NCI-H2107 treated with DMSO at 0.1 percent for 48 hours (cell line): Measurements from ENCODE around the gene BICRA.
"Not testable (repeated sequence)": the region's sequence is repeated elsewhere in the genome, so short reads cannot be mapped to it uniquely, and the experiment has no call there.

ENCODE experiments used
- DNase-seq: peaks from one replicate; lab custom pipeline; 2025; ENCODE audit not compliant: unreplicated experiment; lab: John Stamatoyannopoulos, UW

Gene BICRA

DNA sequence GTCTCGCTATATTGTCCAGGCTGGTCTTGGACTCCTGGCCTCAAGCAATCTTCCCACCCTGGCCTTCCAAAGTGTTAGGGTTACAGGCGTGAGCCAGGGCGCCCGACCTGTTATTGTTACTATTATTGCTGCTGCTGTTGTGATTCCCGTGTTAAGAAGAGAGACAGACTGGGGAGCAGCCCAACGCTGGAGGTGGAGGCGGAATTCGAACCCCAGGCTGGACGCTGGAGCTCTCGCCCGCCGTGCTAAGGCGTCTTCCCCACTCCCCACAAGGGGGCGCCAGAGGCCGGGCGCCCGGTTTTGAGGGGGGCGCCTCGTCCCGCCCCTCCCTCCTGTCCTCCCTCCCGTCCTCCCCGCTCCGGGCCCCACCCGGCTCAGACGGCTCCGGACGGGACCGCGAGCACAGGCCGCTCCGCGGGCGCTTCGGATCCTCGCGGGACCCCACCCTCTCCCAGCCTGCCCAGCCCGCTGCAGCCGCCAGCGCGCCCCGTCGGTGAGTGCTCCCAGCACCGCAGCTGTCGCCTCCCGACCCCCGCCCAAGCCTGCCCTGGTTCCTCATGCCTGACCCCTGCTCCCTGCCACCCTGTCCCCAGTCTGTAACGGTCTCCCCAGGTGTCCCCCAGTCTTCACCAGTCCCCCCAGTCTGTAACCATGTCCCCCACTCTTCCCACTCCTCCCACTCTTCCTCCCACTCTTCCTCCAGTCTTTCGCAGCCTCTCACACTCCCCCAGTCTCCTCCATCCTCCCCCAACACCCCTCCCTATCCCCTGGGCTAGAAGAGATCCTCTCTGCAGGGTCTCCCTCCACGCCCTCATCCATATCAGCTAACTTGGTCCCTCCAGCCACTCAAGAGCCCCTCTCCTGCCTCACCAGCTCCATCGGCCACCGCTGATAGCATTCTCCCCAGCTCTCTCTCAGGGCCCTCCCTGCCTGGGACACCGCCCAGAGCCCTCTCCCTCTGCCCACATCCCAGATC, 104.4 kb downstream of the BICRA start, which contains the start of gene EHD2:
Gene EHD2, plus strand, starts transcription at position 377 of the 976 bp plus-strand sequence. CDS start 3,191 bp downstream, outside the sequence.
- no peak for DNase-seq

DNA sequence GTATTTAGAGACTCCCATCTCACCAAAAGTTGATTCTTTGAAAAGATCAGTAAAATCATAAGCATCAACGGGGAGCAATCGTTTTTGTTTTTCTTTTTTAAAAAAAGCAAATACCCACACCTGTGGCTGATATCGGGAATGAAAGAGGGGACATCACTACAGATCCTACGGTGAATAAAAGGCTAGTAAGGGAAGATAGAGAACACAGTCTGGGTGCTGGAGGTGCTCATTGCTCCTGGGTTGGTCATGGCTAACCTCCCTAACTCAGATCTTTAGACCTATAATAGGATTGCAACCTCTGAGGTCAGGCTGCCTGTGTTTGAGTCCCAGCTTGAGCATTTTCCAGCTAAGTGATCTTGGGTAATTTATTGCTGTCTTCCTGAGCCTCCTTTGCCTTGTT, 105.4 kb downstream of the BICRA start:
- no peak for DNase-seq

DNA sequence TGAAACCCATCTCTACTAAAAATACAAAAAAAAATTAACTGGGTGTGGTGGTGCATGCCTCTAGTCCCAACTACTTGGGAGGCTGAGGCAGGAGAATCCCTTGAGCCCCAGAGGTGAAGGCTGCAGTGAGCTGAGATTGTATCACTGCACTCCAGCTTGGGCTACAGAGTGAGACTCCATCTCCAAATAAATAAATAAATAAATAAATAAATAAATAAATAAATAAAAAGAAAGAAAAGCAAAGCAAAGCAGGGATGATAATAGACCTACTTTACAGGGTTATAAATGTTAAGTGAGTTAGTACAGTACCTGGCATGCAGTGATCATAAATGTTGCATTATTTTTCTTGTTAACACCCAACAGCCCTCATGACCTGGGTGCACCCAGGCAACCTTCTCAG, 105.9 kb downstream of the BICRA start:
- DNase-seq, result not testable (repeated sequence)

DNA sequence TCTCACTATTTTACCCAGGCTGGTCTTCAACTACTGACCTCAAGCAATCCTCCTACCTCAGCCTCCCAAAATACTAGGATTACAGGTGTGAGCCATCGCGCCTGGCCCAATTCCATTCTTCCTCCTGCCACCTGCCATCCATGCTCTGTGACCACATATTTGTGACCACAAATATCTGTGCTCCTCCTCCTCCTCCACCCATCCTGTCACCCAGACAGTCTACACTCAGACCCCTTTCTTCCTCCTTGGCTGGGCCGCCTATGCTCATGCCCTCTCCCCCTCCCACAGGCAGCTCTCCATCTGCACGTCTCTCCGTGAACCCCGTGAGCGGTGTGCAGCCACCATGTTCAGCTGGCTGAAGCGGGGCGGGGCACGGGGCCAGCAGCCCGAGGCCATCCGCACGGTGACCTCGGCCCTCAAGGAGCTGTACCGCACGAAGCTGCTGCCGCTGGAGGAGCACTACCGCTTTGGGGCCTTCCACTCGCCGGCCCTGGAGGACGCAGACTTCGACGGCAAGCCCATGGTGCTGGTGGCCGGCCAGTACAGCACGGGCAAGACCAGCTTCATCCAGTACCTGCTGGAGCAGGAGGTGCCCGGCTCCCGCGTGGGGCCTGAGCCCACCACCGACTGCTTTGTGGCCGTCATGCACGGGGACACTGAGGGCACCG, 107.5 kb downstream of the BICRA start:
- DNase-seq, result no peak

DNA sequence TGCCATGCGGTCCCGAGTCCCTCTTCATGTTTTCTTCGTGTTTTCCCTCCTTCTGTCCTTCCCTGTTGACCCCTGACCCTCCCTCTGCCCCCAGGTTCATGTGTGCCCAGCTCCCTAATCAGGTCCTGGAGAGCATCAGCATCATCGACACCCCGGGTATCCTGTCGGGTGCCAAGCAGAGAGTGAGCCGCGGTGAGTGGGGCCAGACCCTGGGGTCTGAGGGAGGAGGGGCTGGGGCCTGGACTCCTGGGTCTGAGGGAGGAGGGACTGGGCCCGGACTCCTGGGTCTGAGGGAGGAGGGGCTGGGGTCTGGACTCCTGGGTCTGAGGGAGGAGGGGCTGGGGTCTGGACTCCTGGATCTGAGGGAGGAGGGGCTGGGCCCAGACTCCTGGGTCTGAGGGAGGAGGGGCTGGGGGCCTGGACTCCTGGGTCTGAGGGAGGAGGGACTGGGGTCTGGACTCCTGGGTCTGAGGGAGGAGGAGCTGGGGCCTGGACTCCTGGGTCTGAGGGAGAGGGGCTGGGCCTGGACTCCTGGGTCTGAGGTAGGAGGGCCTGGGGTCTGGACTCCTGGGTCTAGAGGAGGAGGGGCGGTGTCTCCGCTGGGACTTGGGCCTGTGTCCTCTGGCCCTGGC, 109.6 kb downstream of the BICRA start:
- not testable (repeated sequence) for DNase-seq

DNA sequence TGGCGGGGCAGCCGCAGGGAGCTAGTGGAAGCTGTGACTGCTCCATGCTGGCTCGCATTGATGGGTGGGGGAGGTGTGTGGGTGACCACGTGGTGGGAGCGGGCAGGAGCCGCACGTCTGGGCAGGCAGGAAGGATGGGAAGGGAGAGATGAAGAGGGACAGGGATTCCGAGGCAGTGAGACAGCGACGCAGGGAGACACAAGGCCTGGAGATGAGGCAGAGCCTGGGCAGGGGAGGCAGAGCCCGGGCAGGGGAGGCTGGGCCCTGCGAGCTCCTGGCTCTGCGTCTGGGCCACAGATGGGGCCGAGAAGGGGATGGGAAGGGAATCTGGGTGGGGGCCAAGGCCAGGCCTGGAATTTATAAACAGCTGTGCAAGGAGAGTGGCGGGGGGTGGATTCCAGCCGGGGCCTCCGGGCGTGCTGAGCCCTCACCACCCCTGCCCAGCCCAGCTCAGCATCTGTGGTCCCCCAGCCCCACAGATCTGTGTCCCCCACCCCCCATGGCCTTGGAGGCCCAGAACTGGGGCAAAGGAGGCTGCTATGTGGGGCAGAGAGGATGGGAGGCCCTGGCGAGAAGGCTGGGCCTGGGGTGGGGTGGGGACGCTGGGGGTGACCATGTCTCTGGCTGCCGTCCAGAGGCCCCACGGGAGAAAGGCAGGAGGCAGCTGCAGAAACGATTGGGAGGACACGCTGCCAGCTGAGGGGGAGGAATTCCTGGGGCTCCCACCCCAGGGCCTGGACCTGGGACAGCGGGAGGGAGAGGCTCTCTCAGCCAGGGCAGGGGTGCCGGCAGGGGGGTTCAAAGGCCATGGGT, 110.3 kb downstream of the BICRA start:
- DNase-seq, result no peak

DNA sequence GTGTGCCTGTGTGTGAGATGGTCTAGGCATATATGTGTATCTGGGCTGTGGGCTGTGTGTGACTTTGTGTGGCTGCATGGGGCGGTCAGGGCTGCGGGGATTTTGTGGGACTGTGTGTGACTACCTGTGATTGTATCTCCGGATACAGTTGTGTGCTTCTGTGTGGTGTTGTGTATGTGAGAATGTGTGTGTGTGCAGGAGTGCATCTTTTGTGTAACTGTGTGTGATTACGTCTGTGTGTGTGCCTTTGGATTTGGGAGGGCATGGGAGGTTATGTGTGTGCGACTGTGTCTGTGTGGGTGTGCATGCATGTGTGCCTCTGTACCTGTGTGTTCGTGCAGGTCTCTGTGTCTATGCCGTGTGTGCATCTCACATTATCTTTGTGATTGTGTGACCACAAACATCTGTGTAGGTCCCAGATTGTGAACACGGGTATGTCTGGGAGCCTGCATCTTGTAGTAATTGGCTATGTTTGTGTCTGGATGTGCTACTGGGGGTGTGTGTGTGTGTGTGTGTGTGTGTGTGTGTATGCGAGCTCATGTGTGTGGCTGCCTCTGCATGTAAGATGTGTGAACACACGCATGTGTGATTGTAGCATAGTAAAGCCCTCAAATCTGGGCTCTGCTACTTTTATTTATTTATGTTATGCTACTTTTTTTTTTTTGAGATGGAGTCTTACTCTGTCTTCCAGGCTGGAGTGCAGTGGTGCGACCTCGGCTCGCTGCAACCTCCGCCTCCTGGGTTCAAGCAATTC, 111.9 kb downstream of the BICRA start:
- no peak for DNase-seq

DNA sequence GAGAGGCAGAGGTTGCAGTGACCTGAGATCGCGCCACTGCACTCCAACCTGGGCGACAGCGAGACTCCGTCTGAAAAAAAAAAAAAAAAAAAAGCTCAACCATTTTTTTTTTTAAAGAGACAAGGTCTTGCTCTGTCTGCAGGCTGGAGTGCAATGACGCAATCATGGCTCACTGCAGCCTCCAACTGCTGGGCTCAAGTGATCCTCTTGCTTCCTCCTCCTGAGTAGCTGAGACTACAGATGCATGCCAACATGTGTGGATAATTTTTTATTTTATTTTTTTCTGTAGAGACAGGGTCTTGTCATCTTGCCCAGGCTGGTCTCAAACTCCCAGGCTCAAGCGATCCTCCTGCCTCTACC, 114.6 kb downstream of the BICRA start:
- DNase-seq, result peak; percentile 8

DNA sequence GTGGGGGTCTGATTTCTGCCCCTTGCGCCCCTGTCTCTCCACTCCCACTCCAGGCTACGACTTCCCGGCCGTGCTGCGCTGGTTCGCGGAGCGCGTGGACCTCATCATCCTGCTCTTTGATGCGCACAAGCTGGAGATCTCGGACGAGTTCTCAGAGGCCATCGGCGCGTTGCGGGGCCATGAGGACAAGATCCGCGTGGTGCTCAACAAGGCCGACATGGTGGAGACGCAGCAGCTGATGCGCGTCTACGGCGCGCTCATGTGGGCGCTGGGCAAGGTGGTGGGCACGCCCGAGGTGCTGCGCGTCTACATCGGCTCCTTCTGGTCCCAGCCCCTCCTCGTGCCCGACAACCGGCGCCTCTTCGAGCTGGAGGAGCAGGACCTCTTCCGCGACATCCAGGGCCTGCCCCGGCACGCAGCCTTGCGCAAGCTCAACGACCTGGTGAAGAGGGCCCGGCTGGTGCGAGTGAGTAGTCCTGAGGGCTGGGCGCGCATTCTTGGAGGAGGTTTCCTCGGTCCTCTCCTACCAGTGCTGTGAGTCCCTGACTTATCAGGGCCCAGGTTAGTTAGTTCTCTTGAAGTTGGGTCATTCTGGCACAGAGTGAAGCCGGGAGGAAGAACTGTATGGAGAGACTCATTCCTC, 116.9 kb downstream of the BICRA start:
- DNase-seq, result no peak

DNA sequence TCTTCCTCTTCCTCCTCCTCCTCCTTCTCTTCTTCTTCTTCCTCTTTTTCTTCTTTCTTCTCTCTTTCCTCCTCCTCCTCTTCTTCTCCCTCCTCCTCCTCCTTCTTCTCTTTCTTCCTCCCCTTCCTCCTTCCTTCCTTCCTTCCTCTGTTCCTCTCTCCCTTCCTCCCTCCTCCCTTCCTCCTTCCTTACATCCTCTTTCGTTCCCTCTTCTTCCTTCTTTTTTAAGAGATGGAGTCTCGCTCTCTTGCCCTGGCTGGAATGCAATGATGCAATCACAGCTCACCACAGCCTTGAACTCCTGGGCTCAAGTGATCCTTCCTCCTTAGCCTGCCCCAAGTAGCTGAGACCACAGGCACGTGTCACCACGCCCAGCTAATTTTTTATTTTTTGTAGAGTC, 117.5 kb downstream of the BICRA start:
- DNase-seq, result no peak

DNA sequence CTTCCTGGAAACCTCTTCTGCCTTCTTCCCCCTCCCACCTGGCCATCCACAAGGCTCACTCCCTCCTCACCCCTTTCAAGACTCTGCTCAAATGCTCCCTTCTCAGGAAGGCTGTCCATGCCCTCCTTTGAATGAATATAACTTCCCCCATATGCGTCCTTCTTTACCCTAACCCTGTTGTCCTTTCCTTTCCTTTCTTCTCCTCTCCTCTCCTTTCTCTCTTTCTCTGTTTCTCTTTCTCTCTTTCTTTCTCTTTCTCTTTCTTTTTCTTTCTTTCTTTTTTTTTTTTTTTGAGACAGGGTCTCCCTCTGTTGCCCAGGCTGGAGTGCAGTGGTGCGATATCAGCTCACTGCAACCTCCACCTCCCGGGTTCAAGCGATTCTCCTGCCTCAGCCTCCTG, 119.4 kb downstream of the BICRA start:
- not testable (repeated sequence) for DNase-seq

DNA sequence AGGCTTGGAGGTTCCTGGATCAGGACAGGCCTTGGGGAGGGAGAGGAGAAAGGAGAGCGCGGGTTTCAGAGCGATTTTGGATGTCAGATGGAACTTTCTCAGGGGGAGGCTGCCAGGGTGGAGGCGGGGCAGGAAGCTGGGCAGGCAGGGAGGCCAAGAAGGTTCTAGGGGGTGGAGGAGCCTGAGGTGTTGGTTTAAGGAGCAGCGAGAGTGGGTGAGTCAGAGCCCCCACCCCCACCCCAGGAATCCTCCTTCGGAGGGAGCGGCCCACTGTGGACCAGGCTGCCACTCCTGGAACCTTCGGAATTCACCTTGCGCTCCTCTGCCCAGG, 120.5 kb downstream of the BICRA start:
- DNase-seq, result no peak

DNA sequence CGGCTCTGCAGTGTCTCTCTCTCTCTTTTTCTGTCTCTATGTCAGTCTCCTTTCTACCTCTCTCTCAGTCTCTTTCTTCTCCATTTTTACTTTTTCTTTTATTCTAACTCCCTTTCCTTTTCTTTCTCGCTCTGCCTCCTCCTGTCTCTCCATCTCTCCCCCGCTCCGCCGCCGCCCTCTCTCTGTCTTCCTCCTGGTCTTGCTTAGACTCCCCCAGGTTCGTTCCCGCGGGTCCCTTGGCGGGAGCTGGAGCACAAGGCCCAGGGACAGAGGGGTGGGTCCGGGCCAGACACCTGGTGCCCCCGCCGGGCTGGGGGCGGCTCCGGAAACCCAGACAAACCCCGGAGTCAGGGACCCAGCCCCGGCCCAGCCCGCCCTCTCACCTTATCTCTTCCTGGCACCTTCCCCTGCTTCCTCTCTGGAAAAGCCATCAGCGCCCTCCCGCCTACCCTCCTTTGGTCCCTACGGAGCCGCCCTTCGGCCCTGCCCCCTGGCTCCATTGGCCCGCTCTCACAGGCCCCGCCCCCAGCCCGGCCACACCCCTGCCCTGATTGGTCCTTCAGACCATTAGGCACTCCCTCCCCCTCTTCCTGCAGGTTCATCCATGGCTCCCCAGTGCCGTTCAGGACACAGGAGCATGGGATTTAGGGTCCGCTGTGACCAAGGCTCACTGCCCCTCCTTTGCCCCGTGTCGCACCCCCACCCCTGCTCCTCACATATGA, 121.0 kb downstream of the BICRA start:
- no peak for DNase-seq

DNA sequence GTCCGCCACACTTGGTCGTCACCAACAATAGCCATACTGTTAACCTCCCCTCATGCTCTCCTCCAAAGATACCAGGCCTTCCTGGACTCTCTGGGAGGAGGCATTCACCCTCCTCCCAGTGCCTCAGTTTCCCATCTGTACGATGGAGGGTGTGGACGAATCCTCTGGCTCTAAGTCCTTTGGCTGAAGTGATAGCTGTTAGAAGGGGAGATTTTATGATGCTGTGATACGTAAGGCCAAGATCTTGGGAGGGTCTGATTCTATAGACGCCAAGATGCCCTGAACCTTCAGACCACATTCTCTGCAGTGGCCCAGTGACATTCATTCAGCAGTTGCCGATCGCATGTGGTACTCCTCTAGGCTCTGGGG, 121.6 kb downstream of the BICRA start:
- no peak for DNase-seq

DNA sequence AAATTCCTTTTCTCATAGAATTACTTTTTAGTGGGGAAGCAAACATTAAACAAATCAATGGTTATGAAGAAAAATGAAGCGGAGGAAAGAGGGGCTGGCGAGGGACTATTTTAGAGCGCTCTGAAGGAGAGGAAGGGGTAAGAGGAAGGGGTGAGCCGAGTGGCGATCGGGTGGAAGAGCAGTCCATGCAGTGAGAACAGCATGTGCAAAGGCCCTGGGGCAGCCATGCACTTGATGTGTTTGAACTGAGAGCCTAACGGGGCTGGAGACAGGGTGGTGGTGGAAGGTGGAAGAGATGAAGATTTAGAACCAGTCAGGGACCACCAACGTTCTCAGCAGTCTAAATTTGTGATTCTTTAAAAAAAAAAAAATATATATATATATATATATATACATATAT, 122.0 kb downstream of the BICRA start:
- DNase-seq, result no peak

DNA sequence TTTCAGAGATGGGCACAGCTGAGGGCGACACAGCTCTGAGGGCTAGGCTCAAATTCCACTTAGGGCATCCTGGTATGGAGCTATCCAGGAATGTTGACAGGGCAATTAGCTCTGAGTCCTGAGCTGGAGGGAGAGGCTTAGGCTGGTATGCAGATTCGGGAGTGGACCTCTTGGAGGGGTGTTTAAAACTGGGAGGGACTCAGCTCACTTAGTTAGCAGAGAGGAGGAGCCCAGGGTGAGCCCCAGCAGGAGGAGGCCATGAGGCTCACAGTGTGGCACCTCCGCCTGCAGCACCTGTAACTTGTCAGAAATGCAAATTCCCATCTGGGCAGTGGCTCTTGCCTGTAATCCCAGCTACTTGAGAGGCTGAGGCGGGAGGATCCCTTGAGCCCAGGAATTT, 126.2 kb downstream of the BICRA start:
- DNase-seq, result no peak

DNA sequence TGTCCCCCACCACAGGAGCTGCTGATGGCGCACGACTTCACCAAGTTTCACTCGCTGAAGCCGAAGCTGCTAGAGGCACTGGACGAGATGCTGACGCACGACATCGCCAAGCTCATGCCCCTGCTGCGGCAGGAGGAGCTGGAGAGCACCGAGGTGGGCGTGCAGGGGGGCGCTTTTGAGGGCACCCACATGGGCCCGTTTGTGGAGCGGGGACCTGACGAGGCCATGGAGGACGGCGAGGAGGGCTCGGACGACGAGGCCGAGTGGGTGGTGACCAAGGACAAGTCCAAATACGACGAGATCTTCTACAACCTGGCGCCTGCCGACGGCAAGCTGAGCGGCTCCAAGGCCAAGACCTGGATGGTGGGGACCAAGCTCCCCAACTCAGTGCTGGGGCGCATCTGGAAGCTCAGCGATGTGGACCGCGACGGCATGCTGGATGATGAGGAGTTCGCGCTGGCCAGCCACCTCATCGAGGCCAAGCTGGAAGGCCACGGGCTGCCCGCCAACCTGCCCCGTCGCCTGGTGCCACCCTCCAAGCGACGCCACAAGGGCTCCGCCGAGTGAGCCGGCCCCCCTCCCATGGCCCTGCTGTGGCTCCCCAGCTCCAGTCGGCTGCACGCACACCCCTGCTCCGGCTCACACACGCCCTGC, 132.1 kb downstream of the BICRA start:
- no peak for DNase-seq

DNA sequence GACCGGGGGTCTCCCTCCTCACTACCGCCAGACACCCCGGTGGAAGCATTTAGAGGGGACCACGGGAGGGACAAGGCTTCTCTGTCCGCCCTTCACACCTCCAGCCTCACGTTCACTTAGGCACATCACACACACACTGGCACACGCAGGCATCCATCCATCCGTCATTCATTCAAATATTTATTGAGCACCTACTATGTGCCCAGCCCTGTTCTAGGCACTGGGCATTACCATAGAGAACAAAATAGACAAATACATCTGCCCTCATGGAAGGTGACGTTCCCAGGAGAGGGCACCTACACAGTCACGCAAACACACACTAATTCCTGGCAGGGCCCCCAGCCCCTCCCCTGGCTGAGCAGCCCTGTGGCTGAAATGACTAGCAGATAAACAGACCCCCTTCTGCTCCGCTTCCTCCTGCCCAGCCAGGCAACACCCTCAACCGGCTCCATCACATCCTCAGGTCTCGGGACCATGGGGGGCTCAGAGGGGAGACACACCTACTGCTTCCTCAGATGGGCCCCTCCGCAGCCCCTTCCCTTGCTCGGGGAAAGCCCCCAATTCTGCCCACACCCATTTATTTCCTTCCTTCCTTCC, 132.7 kb downstream of the BICRA start:
- no peak for DNase-seq
